Left colon (tissue), 2 donors: ENCODE results near the gene VRK2. TPM values are rescaled to one million over a fixed set of nuclear protein-coding genes. Genes with fewer than 3 reads are reported as not detected.

Experiments
- ATAC-seq: fragments of 200-7000 bp; cut with Tn5 transposase; one replicate; pipeline ENCODE4 v1.9.1; 2020; ENCODE audit warnings: mild to moderate bottlenecking, moderate library complexity
- DNase-seq, 2 donors: peaks; one replicate each; pipeline ENCODE4 v3.0.0-alpha.2; 2020
- intact Hi-C, 2 donors: fragments of 100-400 bp; cut with DNase I in 1 of 2; cut with micrococcal nuclease in 1 of 2; formaldehyde crosslinking; loops; one replicate each; pipeline versions ENCODE4 v1.11.2 to v1.14.0; 2022; cut with DNase I, micrococcal nuclease
- long read RNA-seq: library from polyadenylated mRNA; unstranded; transcript quantifications from one replicate; pipeline ENCODE4 v2.0.0, GENCODE V29; 2021
- total RNA-seq, 2 donors: library from RNA; stranded (reverse); fragmentation: NEBNext Ultra II Directional; extraction: Animal tissue kit (Norgen Biotek cat#: 25700); gene quantifications; one replicate each; pipeline ENCODE4 v1.2.1, GENCODE V29; 2021
- donor health status: DM: no; HTN: no; CAD: no.
- donor health status: DM: yes; HTN: yes; CAD: no.

The VRK2 gene
- total RNA-seq: 10 to 100 TPM; 20.9 to 25.0 TPM
- long read RNA-seq, partial matches to known transcripts: 11 of 20 reads
- long read RNA-seq, other reads (novel, unspliced or antisense): 6 of 20 reads

GRCh38 chr2:58046585-58047372 lies at the start of gene VRK2:
TSS of gene VRK2 (plus strand) at chr2:58046806. CDS start at chr2:58048832, 2,026 bp downstream.
- intact Hi-C loops: no loop called here
- ATAC-seq: peak; percentile 96
- DNase-seq: peak; percentile 92 to 94

GRCh38 chr2:58006256-58006951 lies 40.2 kb upstream of the VRK2 start:
- intact Hi-C loops: no loop called here
- ATAC-seq (no peak), DNase-seq (no peak)

GRCh38 chr2:58006952-58007284 lies 39.7 kb upstream of the VRK2 start:
- intact Hi-C loops: no loop called here
- no peak for DNase-seq
- ATAC-seq: no peak

GRCh38 chr2:58010599-58010998 lies 36.0 kb upstream of the VRK2 start:
- DNase-seq (no peak), ATAC-seq (no peak)
- intact Hi-C loops: no loop called here

- ATAC-seq (no peak), DNase-seq (no peak)
- intact Hi-C loops: no loop called here
These were observed 27.4 kb upstream of the VRK2 start for GRCh38 chr2:58019229-58019628.

- intact Hi-C loops: no loop called here
- DNase-seq (no peak), ATAC-seq (no peak)
These were observed 21.3 kb upstream of the VRK2 start for GRCh38 chr2:58025150-58025933.

- DNase-seq: no peak
These were observed 19.6 kb upstream of the VRK2 start for GRCh38 chr2:58027029-58027428.

GRCh38 chr2:58030771-58031170 lies 15.8 kb upstream of the VRK2 start:
- intact Hi-C loops: no loop called here
- ATAC-seq (no peak), DNase-seq (no peak)

More at GRCh38 chr2:58027029-58027428, 19.6 kb upstream of the VRK2 start:
- ATAC-seq: no peak
- intact Hi-C loops: no loop called here

- DNase-seq: no peak
- intact Hi-C loops: no loop called here
- ATAC-seq: no peak
These were observed 14.4 kb upstream of the VRK2 start for GRCh38 chr2:58032016-58032763.

- DNase-seq: no peak
- intact Hi-C loops: no loop called here
- no peak for ATAC-seq
These were observed 13.9 kb upstream of the VRK2 start for GRCh38 chr2:58032764-58033080.

GRCh38 chr2:58033530-58033929 lies 13.1 kb upstream of the VRK2 start:
- DNase-seq (no peak), ATAC-seq (no peak)
- intact Hi-C loops: no loop called here

- ATAC-seq: no peak
- intact Hi-C loops: no loop called here
- no peak for DNase-seq
These were observed 11.3 kb upstream of the VRK2 start for GRCh38 chr2:58035352-58035751.

GRCh38 chr2:58039170-58039611 lies 7.4 kb upstream of the VRK2 start:
- no peak for ATAC-seq
- no peak for DNase-seq
- intact Hi-C loops: no loop called here

GRCh38 chr2:58042486-58042970 lies 4.1 kb upstream of the VRK2 start:
- intact Hi-C loops: no loop called here
- no peak for DNase-seq
- no peak for ATAC-seq

- intact Hi-C loops: no loop called here
- no peak for DNase-seq
- ATAC-seq: no peak
These were observed 2.5 kb upstream of the VRK2 start for GRCh38 chr2:58044145-58044544.

- peak in 1 of 2 donors; percentile 10 for DNase-seq
- intact Hi-C loops: no loop called here
- no peak for ATAC-seq
These were observed 849 bp upstream of the VRK2 start for GRCh38 chr2:58045580-58046334.

- ATAC-seq (peak; percentile 38), DNase-seq (no peak)
- intact Hi-C loops: no loop called here
These were observed 346 bp upstream of the VRK2 start for GRCh38 chr2:58046335-58046584.

- no peak for DNase-seq
- intact Hi-C loops: no loop called here
- peak; percentile 36 for ATAC-seq
These were observed 848 bp downstream of the VRK2 start for GRCh38 chr2:58047373-58047935.
